NCI-H748 (cell line): Measurements from ENCODE around the gene CDH4.
A peak's percentile ranks its signal among the peaks of the same experiment; 100 is the strongest.
"Not testable (repeated sequence)": the region's sequence is repeated elsewhere in the genome, so short reads cannot be mapped to it uniquely, and the experiment has no call there.

Source experiments
- DNase-seq: peaks from one replicate; lab custom pipeline; 2025; ENCODE audit not compliant: unreplicated experiment; lab: John Stamatoyannopoulos, UW

Gene CDH4

DNA sequence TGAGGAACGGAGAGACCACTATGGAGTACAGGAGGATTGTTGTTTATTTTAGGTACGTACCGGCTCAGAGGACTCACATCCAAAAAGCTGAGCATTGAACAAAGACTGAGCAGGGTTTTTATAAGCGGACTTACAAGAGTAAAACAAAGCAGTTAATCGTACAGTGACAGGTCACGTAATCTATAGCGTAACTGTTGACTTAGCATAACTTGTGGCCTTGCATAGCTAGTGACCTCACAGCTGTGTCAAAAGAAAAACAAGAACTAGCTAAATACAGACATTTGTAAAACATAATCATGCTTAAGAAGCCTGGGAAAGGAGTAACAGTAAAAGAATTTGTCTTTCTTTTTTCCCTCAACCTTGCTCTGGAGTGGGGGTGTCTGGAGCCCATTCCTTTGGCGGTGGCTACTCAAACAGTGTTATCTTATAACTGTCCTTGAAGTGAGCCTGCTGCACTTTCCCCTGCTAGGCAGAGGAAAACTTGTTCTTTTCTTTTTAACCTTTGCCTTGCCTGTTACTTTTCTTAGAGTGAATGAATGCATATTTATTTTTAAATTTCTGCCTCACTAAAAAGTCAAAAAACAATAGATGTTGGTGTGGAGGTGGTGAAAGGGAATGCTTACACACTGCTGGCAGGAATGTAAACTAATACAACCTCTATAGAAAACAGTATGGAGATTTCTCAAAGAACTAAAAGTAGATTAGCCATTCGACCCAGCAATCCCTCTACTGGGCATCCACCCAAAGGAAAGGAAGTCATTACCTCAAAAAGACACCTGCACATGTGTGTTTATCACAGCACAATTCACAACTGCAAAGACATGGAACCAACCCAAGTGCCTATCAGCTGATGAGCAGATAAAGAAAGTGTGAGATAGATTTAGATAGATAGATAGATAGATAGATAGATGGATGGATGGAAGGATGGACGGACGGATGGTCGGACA, 704.6 kb downstream of the CDH4 start:
- peak; percentile 59 for DNase-seq

DNA sequence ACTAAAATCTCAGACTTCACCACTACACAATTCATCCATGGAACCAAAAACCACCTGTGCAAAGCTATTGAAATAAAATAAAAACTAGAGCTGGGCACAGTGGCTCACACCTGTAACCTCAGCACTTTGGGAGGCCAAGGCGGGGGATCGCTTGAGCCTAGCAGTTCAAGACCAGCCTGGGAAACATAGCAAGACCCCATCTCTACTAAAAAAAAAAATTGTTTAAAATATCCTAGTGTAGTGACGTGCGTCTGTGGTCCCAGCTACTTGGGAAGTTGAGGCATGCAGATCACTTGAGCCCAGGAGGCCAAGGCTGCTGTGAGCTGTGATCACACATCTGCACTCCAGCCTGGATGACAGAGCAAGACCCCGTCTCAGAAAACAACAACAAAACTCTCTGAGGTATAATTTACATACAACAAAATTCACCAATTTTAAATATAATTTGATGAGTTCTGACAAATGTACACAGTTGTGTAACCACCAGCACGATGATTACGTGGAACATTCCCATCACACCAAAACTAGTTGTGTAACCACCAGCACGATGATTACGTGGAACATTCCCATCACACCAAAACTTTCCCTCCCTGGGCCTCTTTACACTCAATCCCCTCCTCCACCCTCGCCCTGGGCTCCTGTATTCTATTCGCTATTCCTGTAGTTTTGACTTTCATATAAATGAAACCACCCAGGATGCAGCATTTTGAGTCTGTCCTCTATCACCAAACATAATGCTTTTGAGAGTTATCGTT, 706.1 kb downstream of the CDH4 start:
- no peak for DNase-seq

DNA sequence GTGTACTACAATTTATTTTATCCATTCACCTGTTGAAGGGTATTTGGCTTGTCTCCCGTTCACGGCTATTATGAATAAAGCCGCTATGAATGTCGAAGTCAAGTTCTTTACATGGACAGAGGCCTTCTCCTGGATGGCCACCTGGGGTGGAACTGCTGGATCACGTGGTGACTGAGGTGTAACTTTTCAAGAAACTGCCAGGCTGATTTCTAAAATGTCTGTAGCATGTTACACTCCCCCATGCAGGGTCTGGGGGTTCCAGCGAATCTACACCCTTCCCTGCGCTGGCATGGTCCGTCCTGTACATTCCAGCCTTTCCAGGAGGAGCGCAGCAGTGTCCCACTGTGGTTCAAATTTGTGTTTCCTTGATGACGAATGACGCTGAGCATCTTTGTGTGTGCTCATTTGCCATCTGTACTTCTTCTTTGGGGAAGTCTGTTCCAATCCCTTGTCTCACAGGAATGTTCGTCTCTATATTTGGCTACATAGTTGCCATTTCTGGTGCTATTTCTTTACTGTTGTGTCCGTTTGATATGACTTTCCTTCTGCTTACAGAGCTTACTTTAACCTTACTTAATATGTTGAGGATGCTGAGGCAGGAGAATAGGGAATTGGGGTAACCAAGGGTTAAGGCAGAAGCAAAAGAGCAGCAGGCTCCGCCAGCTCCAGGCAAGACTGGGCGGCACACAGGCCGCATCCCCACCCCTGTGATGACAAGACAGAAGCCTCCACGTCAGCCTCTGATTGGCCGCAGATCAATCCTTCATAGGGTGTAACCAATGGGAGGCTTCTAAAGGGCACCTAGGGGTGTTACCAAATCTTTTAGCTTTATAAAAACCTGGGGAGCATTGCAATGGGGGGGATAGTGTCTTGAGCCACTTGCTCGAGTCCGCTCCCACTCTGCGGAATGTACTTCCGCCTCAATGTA, 707.0 kb downstream of the CDH4 start:
- no peak for DNase-seq

DNA sequence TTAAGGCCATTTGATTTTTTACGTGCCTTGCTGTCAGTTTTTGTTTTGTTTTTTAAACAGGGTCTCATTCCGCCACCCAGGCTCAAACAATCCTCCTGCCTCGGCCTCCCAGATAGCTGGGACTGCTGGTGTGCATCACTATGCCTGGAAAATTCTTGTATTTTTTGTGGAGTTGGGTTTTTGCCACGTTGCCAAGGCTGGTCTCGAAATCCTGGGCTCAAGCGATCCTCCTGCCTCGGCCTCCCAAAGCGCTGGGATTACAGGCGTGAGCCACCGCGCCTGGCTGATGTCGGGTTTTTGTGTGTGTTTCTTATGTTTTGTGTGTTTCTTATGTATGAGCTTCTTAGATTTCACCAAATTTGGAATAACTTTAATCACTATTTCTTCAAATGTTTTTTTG, 708.8 kb downstream of the CDH4 start:
- no peak for DNase-seq

DNA sequence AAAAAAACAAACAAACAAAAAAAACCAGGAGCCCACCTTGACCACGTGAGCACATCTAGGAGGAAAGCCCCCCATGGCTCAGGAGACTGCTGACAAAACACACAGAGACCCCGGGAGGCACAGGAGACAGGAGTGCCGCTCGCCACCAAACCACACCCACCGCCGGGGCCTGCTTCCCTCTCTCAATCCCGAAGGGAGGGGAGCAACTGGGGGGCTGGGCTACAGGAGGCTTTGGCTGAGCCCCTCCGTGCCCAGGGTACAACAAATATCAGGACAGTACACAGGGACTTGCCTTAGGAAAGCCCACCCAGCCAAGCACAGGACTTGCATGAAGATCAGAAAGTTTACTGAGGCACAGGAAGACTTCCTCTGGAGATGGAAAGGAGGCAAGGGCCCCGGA, 711.1 kb downstream of the CDH4 start:
- DNase-seq, result no peak

DNA sequence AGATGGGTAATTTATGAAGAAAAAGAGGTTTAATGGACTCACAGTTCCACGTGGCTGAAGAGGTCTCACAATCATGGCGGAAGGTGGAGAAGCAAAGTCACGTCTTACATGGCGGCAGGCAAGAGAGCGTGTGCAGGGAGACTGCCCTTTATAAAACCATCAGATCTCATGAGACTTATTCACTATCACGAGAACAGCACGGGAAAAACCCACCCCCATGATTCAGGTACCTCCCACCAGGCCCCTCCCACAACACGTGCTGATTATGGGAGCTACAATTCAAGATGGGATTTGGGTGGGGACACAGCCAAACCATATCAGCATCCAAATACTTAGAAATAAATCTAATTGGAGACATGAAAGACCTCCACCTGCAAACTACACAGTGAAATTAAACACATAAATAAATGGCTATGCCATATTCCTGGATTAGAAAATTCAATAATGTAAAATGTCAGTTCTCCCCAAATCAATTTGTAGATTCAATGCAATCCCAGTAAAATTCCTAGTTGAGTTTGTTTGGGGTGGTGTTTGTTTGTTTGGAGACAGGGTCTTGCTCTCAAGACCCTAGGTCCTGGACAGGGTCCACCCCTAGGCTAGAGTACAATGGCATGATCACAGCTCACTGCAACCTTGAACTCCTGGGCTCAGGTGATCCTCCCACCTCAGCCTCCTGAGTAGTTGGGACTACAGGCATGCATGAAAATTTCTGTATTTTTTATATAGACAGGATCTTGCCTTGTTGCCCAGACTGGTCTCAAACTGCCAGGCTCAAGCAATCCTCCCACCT, 712.0 kb downstream of the CDH4 start:
- DNase-seq, result no peak

DNA sequence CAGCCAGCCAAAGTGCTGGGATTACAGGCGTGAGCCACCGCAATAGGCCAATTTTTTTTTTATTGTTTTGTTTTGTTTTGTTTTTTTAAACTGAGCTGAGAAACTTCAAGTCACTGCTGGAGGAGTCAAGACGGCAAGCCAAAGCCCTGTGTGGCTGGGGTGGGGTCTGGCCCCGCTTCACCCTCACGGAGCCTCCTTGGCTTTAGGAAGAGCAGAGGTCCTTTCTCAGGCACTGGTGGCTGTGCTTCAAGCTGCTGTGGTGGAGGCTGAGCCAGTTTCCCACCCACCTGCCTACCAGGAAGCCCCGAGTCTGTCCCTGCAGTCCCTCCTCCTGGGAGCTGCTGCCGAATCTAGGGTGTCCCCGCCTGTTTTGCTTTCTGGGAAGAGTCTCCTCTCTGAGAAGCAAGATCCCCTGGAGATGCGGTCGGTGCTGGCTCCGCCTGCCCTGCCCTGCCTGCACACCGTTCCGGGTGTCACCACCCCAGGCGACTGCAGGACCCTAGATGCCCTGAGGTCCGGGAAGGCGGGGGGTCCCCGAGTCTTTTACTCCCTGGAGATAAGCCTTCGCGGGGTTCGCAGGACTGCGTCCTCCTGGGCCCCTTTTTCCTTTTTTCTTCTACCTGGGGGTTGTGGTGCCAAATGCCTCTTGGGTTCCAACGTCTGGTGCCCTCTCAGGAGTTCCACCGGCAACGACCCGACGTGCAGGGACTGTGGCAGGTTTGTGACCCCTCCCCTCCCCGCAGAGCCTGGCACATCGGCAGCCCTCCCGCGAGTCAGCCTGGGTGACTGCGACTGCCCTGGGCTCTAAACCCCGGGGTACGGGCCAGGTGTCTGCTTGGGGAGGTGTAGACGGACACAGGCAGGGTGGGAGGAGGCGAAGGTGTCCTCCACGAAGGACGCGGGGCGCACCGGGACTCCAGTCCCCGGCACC, 712.9 kb downstream of the CDH4 start:
- no peak for DNase-seq

DNA sequence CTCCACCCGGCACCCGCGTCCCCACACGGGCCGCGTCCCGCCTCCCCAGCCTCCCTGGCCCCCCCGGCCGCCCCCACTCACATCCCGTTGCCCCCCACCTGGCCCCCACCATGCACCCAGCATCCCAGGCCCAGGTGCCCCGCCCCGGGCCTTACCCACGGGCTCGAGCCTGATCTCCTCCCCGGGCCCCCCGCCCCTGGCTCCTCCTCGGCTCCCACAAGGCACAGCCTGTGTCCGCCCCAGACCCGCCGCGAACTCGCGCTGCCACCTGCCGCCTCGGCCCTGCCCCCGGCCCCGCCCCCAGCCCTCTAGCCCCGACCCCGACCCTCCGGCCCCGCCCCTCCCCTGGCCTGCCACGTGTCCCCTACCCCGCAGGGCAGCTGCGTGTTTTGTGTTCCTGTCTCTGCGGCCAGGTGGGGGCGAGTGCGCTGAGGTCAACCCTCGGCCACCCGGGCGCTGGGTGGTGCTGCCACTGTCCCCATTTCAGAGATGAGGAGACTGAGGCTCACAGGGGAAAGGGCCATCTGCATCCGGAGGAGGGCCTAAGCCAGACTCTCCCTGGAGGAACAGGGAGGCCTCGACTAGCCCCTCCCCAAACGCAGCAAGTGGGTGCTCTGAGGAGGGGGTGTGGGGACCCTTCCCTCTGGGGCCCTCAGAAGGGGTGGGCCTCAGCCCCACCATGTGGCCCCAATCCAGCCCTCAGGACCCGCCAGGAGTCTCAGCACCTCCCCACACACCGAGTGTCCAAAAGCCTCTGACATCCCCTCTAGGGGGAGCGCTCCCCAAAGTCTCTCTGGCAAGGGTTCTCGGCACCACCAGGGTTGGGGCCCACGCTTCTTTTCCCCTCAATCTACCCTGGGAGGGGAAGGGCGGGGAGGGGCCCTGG, 713.8 kb downstream of the CDH4 start:
- DNase-seq, result no peak

DNA sequence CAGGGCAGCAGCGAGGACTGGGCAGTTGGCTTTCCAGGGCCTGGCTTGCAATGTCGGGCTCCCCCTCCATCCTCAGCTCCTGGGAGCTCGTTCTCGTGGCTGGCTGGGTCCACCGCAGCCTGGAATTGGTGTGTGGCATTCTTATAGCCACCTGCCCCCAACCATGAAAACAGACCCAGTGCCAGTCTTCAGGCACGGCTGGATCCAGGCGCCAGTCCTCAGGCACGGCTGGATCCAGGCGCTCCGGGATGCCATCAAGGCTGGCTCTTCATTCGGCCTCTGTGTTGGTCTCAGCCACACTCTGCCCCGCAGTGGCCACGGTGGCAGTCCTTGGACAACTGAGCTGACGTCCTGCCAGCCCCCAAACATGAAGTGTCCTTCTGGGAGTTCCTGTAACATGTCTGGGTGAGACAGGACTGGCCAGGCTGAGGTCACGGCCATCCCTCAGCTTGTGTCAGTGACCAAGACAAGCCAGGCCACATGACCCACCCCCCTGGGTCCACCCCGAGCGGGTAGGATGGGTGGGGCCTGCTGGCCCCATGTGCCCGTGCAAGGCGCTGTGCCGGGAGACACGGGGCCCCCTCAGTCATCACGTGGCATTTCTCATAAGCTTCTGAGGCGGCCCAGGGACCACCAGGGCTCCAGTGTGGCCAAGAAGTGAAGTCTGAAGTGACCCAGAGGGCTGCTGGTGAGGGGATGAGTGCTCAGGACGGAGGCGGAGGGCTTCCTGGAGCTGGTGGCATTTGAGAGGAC, 714.6 kb downstream of the CDH4 start:
- DNase-seq, result no peak

DNA sequence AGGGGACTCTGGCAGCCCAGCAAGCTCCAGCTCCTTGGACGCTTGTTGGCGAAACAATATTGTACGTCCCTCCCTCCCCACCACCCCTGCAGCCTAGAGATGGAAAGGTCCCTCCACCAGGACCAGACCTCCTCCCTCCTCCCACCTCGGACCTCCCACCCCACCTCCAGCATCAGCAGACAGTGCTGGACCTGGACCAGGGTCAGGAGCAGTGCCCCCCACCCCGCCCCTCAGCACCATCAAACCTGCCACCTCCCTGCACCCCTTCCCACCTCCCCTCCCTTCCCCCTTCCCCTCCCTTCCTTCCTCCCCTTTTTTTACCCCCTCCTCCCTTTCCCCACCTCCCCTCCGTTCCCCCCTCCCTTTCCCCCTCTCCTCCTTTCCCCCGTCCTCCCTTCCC, 715.2 kb downstream of the CDH4 start:
- DNase-seq, result no peak

DNA sequence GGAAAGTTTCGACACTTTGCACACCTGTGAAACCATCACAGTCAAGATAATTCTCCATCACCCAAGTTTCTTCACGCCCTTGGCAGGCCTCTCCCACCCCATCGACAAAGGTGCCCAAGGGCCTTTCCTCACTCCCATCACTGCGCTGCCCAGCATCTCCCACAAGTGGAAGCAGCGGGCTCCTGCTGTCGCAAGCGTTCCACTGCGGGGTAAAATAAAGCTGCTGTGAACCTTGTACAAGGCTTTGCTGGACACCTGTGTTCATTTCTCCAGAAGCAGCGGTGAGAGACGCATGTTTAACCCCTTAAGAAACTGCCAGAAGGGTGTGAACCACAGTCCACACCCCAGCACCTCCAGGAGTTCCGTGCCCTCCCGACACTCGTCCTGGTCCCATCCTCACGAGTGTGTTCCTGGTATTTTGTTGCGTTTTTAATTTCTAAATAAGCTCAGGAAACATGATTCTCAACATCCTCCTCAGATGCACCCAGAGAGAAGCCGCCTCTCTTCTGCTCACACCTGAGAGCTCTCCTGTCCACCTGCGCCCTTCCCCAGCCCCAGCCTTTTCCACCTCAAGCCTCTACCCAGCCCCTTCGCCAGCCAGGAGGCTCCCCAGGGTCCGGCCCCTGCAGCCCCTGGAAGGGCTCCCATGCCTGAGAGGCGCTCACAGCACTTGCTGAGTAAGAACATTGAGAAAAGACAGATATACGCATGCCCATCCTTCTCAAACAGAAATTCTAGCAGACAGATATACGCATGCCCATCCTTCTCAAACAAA, 716.2 kb downstream of the CDH4 start:
- DNase-seq, result no peak

DNA sequence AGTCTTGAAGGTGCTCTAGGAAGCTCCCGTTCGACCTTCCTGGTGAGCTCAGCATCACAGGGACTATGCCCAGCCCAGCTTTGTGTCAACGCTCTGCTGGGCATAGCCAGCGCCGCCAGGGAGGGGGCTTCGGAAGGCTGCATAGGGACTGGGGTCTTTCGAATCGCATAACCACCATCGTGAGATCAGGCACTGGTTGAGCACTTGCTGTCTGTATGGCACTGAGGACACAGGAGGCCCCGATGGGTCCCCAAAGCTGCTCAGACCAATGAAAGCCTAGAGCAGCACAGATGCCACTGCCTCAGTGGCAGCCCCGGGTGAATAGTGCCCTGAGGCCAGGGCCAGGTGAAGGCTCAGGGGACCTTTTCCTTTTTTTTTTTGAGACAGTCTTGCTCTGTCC, 716.9 kb downstream of the CDH4 start:
- DNase-seq, result no peak

DNA sequence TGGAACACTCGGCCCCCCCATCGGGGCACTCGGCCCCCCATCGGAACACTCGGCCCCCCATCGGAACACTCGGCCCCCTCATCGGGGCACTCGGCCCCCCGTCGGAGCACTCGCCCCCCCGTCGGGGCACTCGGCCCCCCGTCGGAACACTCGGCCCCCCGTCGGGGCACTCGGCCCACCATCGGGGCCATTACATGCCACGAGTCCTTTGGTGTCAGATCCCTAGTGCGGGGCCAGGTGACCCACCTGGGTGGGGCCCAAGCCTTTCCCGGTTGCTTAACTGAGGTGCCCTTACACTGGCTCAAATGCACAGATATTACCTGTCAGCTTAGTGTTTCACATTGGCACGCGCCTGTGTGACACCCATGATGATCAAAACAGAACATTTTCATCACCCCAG, 717.7 kb downstream of the CDH4 start:
- DNase-seq, result no peak

DNA sequence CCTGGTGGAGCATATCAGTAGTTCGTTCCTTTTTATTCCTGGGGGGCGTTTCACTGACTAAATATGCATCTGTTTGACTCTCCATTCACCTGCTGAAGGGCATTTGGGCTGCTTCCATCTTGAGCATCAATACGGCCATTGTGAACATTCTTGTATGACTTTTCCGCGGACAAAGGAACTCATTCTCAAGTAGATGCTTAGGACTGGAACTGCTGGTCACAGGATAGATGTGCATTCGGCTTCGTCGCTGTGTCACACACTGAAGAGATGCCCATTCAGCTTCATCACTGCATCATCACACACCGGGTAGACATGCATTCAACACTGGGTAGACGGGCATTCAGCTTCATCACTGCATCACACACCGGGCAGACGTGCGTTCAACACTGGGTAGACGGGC, 718.3 kb downstream of the CDH4 start:
- no peak for DNase-seq

DNA sequence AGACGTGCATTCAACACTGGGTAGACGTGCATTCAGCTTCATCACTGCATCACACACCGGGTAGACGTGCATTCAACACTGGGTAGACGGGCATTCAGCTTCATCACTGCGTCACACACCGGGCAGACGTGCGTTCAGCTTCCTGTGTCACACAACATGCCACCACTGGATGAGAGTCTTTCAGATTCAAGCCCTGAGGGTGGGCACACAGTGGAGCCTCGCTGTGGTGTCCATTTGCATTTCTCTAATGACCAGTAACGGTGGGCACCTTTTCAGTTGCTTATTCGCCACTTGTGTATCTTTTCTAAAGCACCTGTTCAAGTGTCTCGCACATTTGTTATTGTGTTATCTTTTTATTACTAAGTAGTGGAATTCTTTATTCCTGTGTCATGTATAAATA, 719.5 kb downstream of the CDH4 start:
- DNase-seq, result not testable (repeated sequence)

DNA sequence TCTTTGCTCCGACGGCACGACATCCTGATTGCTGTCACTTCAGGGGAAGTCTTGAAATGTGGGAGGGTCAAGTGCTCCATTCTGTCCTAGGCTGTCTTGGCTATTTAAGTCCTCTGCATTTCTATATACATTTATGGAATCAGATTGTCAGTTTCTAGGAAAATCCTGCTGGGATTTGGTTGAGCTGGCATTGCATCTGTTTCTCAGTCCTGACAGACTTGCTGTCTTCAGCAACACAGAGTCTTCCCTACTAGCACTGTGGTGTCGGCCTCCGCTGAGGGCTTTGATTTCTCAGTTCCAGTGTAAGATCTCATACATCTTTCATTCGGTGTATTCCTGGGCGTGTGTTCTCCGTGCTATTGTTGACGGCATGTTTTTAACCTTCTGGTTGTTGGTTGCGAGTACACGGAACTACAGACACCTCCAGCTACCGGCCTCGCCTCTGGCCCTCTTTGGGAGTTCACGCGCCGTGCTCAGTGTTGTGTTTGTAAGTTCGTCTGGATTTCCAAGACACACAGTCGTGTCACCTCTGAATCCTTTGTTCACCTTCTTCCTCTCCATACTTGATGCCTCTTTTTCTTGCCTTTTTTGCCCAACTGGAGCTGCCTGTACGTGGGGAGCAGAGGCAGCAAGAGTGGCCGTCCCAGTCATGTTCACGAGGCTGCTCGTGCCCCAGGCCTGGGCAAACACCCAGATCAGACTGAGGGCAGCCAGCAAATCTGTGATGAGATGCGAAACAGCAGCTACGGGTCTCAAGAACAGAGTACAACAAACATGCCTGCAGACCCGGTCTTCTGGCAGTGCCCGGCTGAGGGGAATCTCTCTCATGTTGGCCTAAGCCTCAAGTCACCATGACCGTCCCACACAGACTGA, 720.8 kb downstream of the CDH4 start:
- no peak for DNase-seq
